ENCODE measurements around the gene PPM1D.
A peak's percentile ranks its signal among the peaks of the same experiment; 100 is the strongest.
"Not testable (repeated sequence)": the region's sequence is repeated elsewhere in the genome, so short reads cannot be mapped to it uniquely, and the experiment has no call there.

Gene PPM1D

GRCh38 chr17:60599620-60600489, at the start of gene PPM1D:
Gene PPM1D (plus strand): TSS chr17:60600193. CDS start chr17:60600415, 222 bp downstream.
- peak; percentile 99 for DNase-seq (ENCODE audit: low read depth)

- DNase-seq (ENCODE audit: low read depth) = not testable (repeated sequence)
Measured at GRCh38 chr17:60552255-60552654, 47.7 kb upstream of the PPM1D start.

- DNase-seq (ENCODE audit: low read depth) = peak; percentile 87
Measured at GRCh38 chr17:60554377-60554788, 45.6 kb upstream of the PPM1D start.

GRCh38 chr17:60555786-60556185, 44.2 kb upstream of the PPM1D start:
- DNase-seq (ENCODE audit: low read depth) = no peak

GRCh38 chr17:60557805-60558204, 42.2 kb upstream of the PPM1D start:
- DNase-seq (ENCODE audit: low read depth) = no peak

GRCh38 chr17:60559659-60559994, 40.4 kb upstream of the PPM1D start:
- no peak for DNase-seq (ENCODE audit: low read depth)

GRCh38 chr17:60559995-60560859, 39.8 kb upstream of the PPM1D start:
- no peak for DNase-seq (ENCODE audit: low read depth)

- DNase-seq (ENCODE audit: low read depth) = no peak
Measured at GRCh38 chr17:60560860-60561257, 39.1 kb upstream of the PPM1D start.

- no peak for DNase-seq (ENCODE audit: low read depth)
Measured at GRCh38 chr17:60562421-60562820, 37.6 kb upstream of the PPM1D start.

- DNase-seq (ENCODE audit: low read depth) = no peak
Measured at GRCh38 chr17:60563743-60564142, 36.2 kb upstream of the PPM1D start.

- DNase-seq (ENCODE audit: low read depth) = no peak
Measured at GRCh38 chr17:60565233-60565632, 34.8 kb upstream of the PPM1D start.

GRCh38 chr17:60573236-60574051, 26.5 kb upstream of the PPM1D start:
- no peak for DNase-seq (ENCODE audit: low read depth)

- DNase-seq (ENCODE audit: low read depth) = peak; percentile 53
Measured at GRCh38 chr17:60577147-60577915, 22.7 kb upstream of the PPM1D start.

GRCh38 chr17:60579090-60579489, 20.9 kb upstream of the PPM1D start:
- DNase-seq (ENCODE audit: low read depth) = no peak

GRCh38 chr17:60579551-60579950, 20.4 kb upstream of the PPM1D start:
- no peak for DNase-seq (ENCODE audit: low read depth)

- DNase-seq (ENCODE audit: low read depth) = no peak
Measured at GRCh38 chr17:60583008-60583407, 17.0 kb upstream of the PPM1D start.

- no peak for DNase-seq (ENCODE audit: low read depth)
Measured at GRCh38 chr17:60585887-60586286, 14.1 kb upstream of the PPM1D start.

- DNase-seq (ENCODE audit: low read depth) = no peak
Measured at GRCh38 chr17:60586288-60586974, 13.6 kb upstream of the PPM1D start.

GRCh38 chr17:60590070-60590469, 9.9 kb upstream of the PPM1D start:
- DNase-seq (ENCODE audit: low read depth) = no peak

- no peak for DNase-seq (ENCODE audit: low read depth)
Measured at GRCh38 chr17:60592750-60593149, 7.2 kb upstream of the PPM1D start.
